Effector memory CD4-positive, alpha-beta T cell (primary cell): ENCODE data around the gene DAPL1.

Source experiments
- DNase-seq, 3 donors: peaks; one replicate each; pipeline ENCODE4 v3.0.0-alpha.2; 2020
- H3K27ac ChIP-seq: 2 replicates; pipeline ENCODE4 v1.7.0; 2013; ENCODE audit warnings: mild to moderate bottlenecking, low read length, moderate library complexity; ENCODE audit not compliant: insufficient read depth, poor library complexity, severe bottlenecking
- H3K27me3 ChIP-seq: replicated peaks from 2 replicates; pipeline ENCODE4 v1.7.0; 2013; ENCODE audit warnings: mild to moderate bottlenecking, low read length; ENCODE audit not compliant: insufficient read depth, control insufficient read depth, poor library complexity, severe bottlenecking
- H3K36me3 ChIP-seq: 2 replicates; pipeline ENCODE4 v1.7.0; 2013; ENCODE audit warnings: mild to moderate bottlenecking, low read length, moderate library complexity; ENCODE audit not compliant: control insufficient read depth, insufficient read depth
- H3K4me1 ChIP-seq: 2 replicates; pipeline ENCODE4 v1.7.0; 2013; ENCODE audit warnings: low read length, mild to moderate bottlenecking; ENCODE audit not compliant: control insufficient read depth, insufficient read depth, poor library complexity, severe bottlenecking
- H3K4me3 ChIP-seq: 2 replicates; pipeline ENCODE4 v1.7.0; 2013; ENCODE audit warnings: low read length, low read depth, mild to moderate bottlenecking; ENCODE audit not compliant: insufficient read depth, poor library complexity, severe bottlenecking
- H3K9me3 ChIP-seq: 2 replicates; pipeline ENCODE4 v1.7.0; 2013; ENCODE audit warnings: mild to moderate bottlenecking, low read length, moderate library complexity; ENCODE audit not compliant: control insufficient read depth

The DAPL1 gene

DNA sequence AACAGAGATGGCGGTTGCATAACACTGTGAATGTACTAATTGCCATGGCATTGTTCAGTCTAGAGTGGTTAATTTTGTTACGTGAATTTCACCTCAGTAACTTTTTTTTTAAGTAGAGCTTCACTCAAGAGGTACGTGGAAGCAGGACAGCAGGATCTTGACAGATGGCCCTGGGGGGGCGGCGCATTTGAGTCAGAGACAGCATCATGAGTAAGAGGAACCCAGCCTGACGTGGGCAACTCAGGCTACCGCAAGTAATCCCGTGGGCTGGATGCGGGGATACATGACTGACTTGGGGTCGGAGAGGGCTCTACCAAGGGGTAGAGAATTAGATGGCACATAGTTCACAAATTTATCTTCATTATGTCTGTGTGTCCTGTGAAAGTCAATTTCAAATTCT lies 38.1 kb upstream of the DAPL1 start:
- Histone ChIP-seq H3K9me3 (no peaks in the 10 kb centered on the region), H3K27me3 (no peaks in the 10 kb centered on the region), H3K4me3 (no peak overlapping the region), H3K27ac (no peak overlapping the region), H3K36me3 (no peaks in the 10 kb centered on the region), H3K4me1 (no peaks in the 10 kb centered on the region)
- no peak for DNase-seq

DNA sequence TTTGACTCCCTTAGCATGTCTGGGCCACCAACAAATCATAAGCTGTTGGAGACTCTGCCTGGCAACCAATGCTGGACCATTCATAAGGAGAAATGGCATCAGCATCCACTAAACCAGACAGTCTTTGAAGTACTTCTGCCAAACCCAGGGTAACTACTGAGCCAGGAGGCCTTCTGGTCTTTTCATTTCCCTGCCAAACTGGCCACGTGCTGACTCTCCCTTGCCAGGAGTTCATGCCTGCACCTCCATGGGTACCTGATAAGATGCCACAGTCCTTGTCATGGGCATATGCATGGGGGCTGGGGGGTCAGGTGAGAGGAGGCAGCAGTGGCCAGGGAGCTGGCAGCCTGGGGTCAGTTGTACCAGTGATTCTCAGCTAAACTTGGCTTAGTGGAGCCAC lies 34.2 kb upstream of the DAPL1 start:
- H3K27me3 ChIP-seq, result no peaks in the 10 kb centered on the region
- no peaks in the 10 kb centered on the region for H3K4me1 ChIP-seq
- H3K27ac ChIP-seq, result no peak overlapping the region
- DNase-seq, result no peak
- H3K36me3 ChIP-seq, result no peaks in the 10 kb centered on the region
- no peaks in the 10 kb centered on the region for H3K9me3 ChIP-seq
- no peak overlapping the region for H3K4me3 ChIP-seq

DNA sequence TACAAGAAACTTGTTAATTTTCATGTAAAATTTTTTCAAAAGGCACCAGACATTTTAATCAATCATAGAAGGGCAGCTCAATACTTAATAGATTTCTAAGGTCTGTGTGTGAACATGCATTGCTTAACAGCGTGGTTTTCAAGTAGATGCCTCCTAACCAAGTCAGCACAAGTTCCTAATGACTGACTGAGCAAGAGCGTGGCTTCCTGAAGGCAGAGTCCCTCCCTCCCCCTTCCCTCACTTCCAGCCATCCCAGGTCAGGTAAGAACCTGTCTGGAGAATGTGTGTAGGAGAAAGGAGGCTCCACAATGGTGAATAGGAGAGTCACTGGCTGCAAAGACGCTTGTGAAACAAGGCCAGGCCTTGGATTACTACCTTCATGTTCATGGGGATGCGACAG lies 33.5 kb upstream of the DAPL1 start:
- no peak overlapping the region for H3K4me3 ChIP-seq
- DNase-seq, result no peak
- no peak overlapping the region for H3K27ac ChIP-seq

DNA sequence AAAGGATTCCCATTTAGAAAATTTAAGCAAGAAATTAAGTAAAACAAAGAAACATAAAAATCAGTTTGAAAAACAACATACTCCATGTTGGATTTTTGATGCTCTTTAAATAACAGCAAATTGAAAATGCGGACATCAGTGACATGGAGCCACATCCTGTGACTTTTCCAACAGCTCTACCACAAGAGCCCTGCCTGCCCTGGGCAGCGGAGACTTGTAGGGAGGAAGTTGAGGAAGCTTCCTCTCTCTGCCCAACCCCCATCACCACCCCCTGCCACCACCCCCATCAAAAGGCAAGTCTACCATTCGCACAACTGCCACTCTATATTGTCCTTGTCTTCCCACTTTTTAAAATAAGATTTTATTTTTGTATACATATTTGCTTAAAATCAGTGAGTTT lies 32.8 kb upstream of the DAPL1 start:
- Histone ChIP-seq H3K9me3 (no peaks in the 10 kb centered on the region), H3K4me3 (no peak overlapping the region), H3K27ac (no peak overlapping the region), H3K27me3 (no peaks in the 10 kb centered on the region), H3K4me1 (no peaks in the 10 kb centered on the region), H3K36me3 (no peaks in the 10 kb centered on the region)
- DNase-seq, result no peak

More for the DNA sequence above, 33.5 kb upstream of the DAPL1 start:
- no peaks in the 10 kb centered on the region for H3K9me3 ChIP-seq
- no peaks in the 10 kb centered on the region for H3K27me3 ChIP-seq
- no peaks in the 10 kb centered on the region for H3K36me3 ChIP-seq
- H3K4me1 ChIP-seq, result no peaks in the 10 kb centered on the region

DNA sequence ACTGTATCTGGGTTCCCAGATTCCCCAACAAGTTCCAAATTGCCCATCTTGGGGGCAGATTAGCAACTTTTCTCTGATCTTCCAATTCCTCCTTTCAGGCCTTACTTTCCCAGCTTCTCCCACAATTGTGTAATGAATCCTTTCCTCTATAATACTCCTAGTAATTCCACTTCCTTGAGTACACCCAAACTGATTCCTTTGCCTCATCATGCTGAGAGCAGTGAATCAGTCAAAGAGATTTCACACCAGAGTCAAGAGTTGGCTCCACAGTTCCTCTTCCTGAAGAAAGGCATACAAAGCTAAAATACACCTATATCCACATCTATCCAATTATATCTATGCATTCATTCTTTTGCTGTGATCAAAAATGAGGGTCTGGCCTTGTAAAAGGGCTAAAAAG lies 28.6 kb upstream of the DAPL1 start:
- Histone ChIP-seq H3K27me3 (no peaks in the 10 kb centered on the region), H3K27ac (no peak overlapping the region)
- no peak for DNase-seq

DNA sequence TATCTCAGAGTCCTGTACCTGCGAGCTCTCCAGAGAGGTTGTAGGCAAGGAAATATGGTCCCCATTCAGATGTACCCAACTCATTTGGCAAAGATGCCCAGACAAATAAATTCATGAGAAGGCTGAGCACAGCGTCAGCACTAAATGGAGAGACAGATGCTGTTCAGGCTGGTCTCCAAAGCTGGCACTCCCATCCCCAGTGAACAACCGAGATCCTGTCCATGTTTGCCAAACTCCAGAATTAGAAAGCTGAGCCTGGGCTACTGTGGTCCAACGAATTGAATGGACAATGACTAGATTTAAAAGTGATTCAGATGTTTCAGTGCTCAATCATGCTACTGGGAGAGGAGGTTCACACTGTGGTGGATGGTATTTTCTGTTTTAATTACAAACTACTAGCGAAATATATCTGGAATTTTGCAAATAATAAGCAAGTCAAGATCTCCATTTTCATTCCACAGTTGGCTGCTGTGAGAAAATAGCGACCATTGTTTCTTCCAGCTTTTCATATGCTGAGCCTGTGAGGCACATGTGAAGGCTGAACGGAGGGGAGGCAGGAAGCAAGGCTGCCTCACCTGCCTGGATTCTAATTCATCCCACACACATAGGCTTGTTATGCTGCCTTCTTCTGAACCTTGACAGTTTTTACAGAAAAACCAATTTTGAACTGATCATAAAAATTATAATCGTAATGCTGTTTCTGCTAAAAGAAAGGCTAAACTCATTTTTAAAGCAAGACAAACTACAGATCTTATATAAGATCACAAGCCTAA lies 22.6 kb upstream of the DAPL1 start:
- H3K9me3 ChIP-seq, result no peaks in the 10 kb centered on the region
- H3K27ac ChIP-seq, result no peak overlapping the region

More for the DNA sequence above, 28.6 kb upstream of the DAPL1 start:
- no peaks in the 10 kb centered on the region for H3K4me1 ChIP-seq
- no peaks in the 10 kb centered on the region for H3K36me3 ChIP-seq
- no peaks in the 10 kb centered on the region for H3K9me3 ChIP-seq
- H3K4me3 ChIP-seq, result no peak overlapping the region

DNA sequence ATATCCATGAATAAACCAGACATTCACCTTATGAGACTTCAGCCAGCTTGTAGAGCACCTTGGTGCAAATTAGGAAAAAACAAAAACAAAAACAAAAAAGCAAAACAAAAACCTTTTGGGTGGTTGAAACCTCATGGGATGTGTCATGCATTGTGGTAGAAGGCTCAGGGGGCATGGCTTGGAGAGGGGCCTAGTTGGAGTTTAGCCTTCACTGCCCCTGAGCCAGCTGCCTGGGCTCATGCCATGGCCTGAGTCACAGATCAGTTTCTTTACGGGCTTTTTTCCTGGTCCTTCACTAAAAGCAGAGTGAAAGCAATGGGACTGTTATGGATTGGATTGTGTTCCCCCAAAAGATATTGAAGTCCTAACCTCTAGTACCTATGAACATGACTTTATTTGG lies 22.0 kb upstream of the DAPL1 start:
- DNase-seq, result no peak
- H3K4me1 ChIP-seq, result no peaks in the 10 kb centered on the region
- no peaks in the 10 kb centered on the region for H3K36me3 ChIP-seq
- no peaks in the 10 kb centered on the region for H3K9me3 ChIP-seq
- no peak overlapping the region for H3K4me3 ChIP-seq
- no peaks in the 10 kb centered on the region for H3K27me3 ChIP-seq
- H3K27ac ChIP-seq, result no peak overlapping the region

More for the DNA sequence above, 22.6 kb upstream of the DAPL1 start:
- Histone ChIP-seq H3K36me3 (no peaks in the 10 kb centered on the region), H3K4me1 (no peaks in the 10 kb centered on the region), H3K27me3 (no peaks in the 10 kb centered on the region), H3K4me3 (no peak overlapping the region)
- DNase-seq, result no peak

DNA sequence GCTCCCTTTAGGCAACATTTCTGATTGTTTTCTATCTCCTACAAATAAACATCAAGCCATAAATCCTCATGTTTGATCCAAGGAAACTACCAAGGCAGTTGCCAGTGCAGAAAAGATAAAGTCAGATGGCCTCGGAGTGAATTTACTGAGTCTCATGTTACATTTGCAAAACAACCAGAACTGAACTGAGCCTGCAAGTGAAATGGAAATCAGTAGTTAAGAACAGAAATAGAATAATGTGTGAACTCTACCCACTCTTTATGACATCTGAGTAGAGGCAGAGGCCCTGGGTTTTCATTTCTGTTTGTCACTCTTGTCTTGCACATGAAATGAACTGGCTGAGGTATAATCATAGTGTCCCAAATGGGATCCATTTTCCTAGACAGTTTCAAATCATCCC lies 20.4 kb upstream of the DAPL1 start:
- DNase-seq, result no peak
- Histone ChIP-seq H3K36me3 (no peaks in the 10 kb centered on the region), H3K4me1 (no peaks in the 10 kb centered on the region), H3K27ac (no peak overlapping the region), H3K4me3 (no peak overlapping the region), H3K27me3 (no peaks in the 10 kb centered on the region), H3K9me3 (no peaks in the 10 kb centered on the region)

DNA sequence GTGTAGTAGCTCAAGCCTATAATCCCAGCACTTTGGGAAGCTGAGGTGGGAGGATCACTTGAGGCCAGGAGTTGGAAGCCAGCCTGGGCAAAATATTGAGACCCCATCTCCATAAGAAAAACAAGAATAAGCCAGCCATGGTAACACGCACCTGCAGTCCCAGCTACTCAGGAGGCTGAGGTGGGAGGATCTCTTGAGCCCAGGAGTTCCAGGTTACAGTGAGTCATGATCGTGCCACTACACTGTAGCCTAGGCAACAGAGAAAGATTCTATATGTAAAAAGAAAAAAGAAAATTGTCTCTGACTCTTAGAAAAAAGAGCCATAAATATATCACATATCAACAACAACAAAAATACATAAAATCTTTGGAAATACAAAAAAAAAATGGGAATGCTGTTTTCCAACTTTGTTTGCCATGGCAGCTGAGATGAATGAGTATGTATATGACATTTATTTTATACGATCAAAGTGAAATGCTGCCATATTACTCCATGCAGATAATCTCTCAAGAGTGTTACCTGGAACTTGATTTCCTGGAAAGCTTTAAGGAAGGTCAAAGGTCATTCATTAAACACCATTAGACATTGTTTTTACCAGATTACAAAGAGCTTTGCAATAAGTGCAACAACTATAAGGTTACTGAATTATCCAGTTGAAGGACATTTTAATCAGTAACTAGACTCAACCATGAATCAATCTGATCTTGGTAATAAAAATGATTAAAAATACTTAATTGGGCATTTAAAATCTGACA lies 19.7 kb upstream of the DAPL1 start:
- H3K9me3 ChIP-seq, result no peaks in the 10 kb centered on the region
- DNase-seq, result no peak
- no peaks in the 10 kb centered on the region for H3K36me3 ChIP-seq
- H3K4me1 ChIP-seq, result no peaks in the 10 kb centered on the region
- no peak overlapping the region for H3K4me3 ChIP-seq
- no peaks in the 10 kb centered on the region for H3K27me3 ChIP-seq
- no peak overlapping the region for H3K27ac ChIP-seq

DNA sequence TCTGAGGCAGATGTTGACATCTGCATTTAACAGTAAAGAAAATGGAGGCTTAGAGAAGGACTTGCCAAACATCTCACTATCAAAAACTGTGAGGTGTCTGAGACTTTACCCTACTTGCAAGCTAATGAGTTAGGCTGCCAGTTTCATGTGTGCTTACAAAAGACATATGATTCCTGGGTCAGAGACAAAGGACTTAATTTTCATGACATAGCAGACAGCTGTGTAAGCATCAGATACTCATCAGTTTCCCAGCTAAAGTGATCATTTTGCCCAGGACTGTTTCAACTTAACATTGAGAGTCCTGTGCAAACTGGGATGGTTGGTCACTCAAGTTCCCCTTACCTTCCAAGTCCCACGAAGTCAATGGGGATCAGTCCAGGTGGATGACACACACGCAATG lies 18.9 kb upstream of the DAPL1 start:
- no peaks in the 10 kb centered on the region for H3K9me3 ChIP-seq
- H3K27me3 ChIP-seq, result no peaks in the 10 kb centered on the region
- DNase-seq, result no peak
- H3K4me1 ChIP-seq, result no peaks in the 10 kb centered on the region
- no peak overlapping the region for H3K4me3 ChIP-seq
- H3K27ac ChIP-seq, result no peak overlapping the region
- no peaks in the 10 kb centered on the region for H3K36me3 ChIP-seq
